Measurements from ENCODE around the gene MAP3K5. TPM values are rescaled to one million over a fixed set of nuclear protein-coding genes. Genes with fewer than 3 reads are reported as not detected.

The MAP3K5 gene
- total RNA-seq, 1 donor from 2014 or later: 1.6 TPM

- Mint-ChIP-seq H3K4me1 (ENCODE audit: unreplicated experiment) (peaks cover 3% of the 10 kb centered on the region), H3K4me3 (ENCODE audit: unreplicated experiment) (no peak overlapping the region), H3K9me3 (ENCODE audit: unreplicated experiment) (peaks cover 15% of the 10 kb centered on the region), H3K36me3 (ENCODE audit: unreplicated experiment) (no peaks in the 10 kb centered on the region), H3K27ac (ENCODE audit: unreplicated experiment) (no peak overlapping the region), H3K27me3 (ENCODE audit: unreplicated experiment) (no peaks in the 10 kb centered on the region)
- no peak for DNase-seq (ENCODE audit: extremely low spot score, unreplicated experiment)
- no peak for TF ChIP-seq CTCF (IDR thresholded peaks at IDR 0.05)
Observed at GRCh38 chr6:136566851-136567250, 225.4 kb downstream of the MAP3K5 start.

- Mint-ChIP-seq H3K4me3 (ENCODE audit: unreplicated experiment) (no peak overlapping the region), H3K9me3 (ENCODE audit: unreplicated experiment) (peaks cover 9% of the 10 kb centered on the region), H3K4me1 (ENCODE audit: unreplicated experiment) (peaks cover 3% of the 10 kb centered on the region), H3K27me3 (ENCODE audit: unreplicated experiment) (no peaks in the 10 kb centered on the region), H3K27ac (ENCODE audit: unreplicated experiment) (no peak overlapping the region), H3K36me3 (ENCODE audit: unreplicated experiment) (no peaks in the 10 kb centered on the region)
- DNase-seq (ENCODE audit: extremely low spot score, unreplicated experiment): no peak
- TF ChIP-seq CTCF (IDR thresholded peaks at IDR 0.05): no peak
Observed at GRCh38 chr6:136566007-136566487, 226.2 kb downstream of the MAP3K5 start.

GRCh38 chr6:136564180-136564579 lies 228.1 kb downstream of the MAP3K5 start:
- DNase-seq (ENCODE audit: extremely low spot score, unreplicated experiment): no peak
- no peaks in the 10 kb centered on the region for H3K27me3 Mint-ChIP-seq (ENCODE audit: unreplicated experiment)
- peaks cover 3% of the 10 kb centered on the region for H3K4me1 Mint-ChIP-seq (ENCODE audit: unreplicated experiment)
- H3K36me3 Mint-ChIP-seq (ENCODE audit: unreplicated experiment): no peaks in the 10 kb centered on the region
- no peak overlapping the region for H3K27ac Mint-ChIP-seq (ENCODE audit: unreplicated experiment)
- H3K9me3 Mint-ChIP-seq (ENCODE audit: unreplicated experiment): no peaks in the 10 kb centered on the region
- TF ChIP-seq CTCF (IDR thresholded peaks at IDR 0.05): no peak
- no peak overlapping the region for H3K4me3 Mint-ChIP-seq (ENCODE audit: unreplicated experiment)

- Mint-ChIP-seq H3K4me1 (ENCODE audit: unreplicated experiment) (peaks cover 3% of the 10 kb centered on the region), H3K27me3 (ENCODE audit: unreplicated experiment) (no peaks in the 10 kb centered on the region)
Observed at GRCh38 chr6:136563386-136564152, 228.7 kb downstream of the MAP3K5 start.

More at GRCh38 chr6:136563386-136564152, 228.7 kb downstream of the MAP3K5 start:
- no peak for TF ChIP-seq CTCF (IDR thresholded peaks at IDR 0.05)
- Mint-ChIP-seq H3K9me3 (ENCODE audit: unreplicated experiment) (no peaks in the 10 kb centered on the region), H3K36me3 (ENCODE audit: unreplicated experiment) (no peaks in the 10 kb centered on the region), H3K4me3 (ENCODE audit: unreplicated experiment) (no peak overlapping the region), H3K27ac (ENCODE audit: unreplicated experiment) (no peak overlapping the region)
- no peak for DNase-seq (ENCODE audit: extremely low spot score, unreplicated experiment)

Data from osteocyte (in vitro differentiated cells).